Measurements from ENCODE around the gene SCYL1. TPM values are rescaled to one million over a fixed set of nuclear protein-coding genes. Genes with fewer than 3 reads are reported as not detected.

Gene SCYL1
- total RNA-seq, 1 donor from 2014 or later = 81.2 TPM

DNA sequence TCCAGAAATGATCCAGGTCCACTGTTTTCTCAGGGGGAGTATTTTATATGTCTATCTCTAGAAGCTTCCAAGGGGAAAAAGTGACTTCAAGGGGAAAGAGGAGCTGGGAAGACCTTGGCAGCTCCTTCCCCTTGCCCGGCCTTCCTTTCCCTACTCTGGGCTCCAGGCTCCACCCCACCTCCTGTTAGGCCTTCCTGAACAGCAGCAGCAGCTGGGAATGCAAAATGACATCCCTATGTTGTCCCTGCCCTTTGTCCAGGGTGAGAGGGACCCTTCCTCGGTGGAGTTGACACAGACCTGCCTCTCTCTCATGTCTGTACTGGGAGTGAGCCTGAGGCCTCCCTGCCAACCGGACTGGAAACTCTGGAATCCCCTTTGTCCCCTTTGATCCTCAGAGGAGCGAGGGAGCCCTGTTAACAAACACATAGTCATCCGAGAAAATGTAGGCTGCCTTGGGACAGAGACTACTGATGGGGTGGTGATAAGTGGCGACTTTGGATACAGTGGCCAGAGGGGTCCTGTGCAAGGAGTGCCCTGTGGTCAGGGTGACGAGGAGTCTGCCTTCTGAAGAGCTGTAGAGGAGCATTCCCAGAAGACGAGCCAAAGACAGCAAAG lies 35.1 kb upstream of the SCYL1 start:
- no peak overlapping the region for H3K4me3 ChIP-seq (ENCODE audit: low read depth, low read length)
- DNase-seq (ENCODE audit: low read depth) = no peak
- TF ChIP-seq, protein P1, sequence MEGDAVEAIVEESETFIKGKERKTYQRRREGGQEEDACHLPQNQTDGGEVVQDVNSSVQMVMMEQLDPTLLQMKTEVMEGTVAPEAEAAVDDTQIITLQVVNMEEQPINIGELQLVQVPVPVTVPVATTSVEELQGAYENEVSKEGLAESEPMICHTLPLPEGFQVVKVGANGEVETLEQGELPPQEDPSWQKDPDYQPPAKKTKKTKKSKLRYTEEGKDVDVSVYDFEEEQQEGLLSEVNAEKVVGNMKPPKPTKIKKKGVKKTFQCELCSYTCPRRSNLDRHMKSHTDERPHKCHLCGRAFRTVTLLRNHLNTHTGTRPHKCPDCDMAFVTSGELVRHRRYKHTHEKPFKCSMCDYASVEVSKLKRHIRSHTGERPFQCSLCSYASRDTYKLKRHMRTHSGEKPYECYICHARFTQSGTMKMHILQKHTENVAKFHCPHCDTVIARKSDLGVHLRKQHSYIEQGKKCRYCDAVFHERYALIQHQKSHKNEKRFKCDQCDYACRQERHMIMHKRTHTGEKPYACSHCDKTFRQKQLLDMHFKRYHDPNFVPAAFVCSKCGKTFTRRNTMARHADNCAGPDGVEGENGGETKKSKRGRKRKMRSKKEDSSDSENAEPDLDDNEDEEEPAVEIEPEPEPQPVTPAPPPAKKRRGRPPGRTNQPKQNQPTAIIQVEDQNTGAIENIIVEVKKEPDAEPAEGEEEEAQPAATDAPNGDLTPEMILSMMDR (conservative IDR thresholded peaks at IDR 0.05; ENCODE audit: low read depth, low read length) = no peak

DNA sequence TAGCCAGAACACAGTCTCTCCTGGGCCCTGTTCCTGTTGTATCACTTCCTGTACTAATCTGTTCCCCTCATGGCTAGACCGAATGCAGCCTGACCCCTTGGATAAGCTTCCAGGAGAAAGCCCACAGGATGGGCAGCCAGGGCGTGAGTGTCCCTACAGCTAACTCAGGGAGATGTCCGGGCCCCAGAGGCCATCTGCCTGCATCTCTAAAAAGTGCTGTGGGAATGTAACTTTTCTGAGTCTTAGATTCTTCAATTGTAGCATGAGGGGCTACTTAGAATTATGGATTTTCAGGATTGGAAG lies 33.8 kb upstream of the SCYL1 start:
- no peak overlapping the region for H3K4me3 ChIP-seq (ENCODE audit: low read depth, low read length)
- DNase-seq (ENCODE audit: low read depth) = no peak
- TF ChIP-seq, protein P1 (conservative IDR thresholded peaks at IDR 0.05; ENCODE audit: low read depth, low read length) = no peak

DNA sequence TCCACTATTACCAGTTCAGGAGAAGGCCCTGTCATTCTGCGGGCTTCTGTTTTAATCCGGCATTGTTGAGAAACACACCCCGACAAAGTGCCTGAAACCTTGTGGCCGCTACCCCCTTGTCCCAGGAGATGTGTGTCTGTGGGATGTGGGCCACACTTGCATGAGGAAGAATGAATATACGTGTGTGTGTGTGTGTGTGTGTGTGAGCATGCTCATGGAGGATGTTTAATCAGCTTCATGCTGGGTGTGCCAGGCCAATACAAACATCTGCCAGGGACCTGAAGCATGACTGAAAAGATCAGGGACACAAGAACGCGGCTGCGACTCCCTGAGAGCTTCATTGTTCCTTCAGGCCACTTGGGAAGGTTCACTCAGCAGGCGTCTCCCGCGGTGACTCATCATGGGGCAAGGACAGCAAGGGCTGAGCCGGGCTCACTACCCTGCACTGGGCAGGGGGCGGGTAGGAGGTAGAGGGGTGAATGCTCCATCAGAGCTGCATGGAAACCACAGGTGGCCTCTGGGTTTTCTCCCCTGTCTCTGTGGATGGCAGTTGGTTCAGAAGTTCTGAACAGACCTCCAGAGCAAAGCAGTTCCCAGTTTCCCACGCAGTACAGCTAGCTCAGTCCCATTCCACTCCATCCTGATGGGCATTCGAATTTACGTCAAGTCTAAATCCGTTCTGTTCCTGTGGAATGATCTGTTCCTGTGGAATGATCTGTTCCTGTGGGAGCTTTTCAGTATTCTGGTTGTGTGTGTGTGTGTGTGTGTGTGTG lies 33.1 kb upstream of the SCYL1 start:
- TF ChIP-seq, protein P1 (conservative IDR thresholded peaks at IDR 0.05; ENCODE audit: low read depth, low read length) = no peak
- H3K4me3 ChIP-seq (ENCODE audit: low read depth, low read length) = peak overlapping the region; percentile 7
- DNase-seq (ENCODE audit: low read depth) = peak; percentile 79

DNA sequence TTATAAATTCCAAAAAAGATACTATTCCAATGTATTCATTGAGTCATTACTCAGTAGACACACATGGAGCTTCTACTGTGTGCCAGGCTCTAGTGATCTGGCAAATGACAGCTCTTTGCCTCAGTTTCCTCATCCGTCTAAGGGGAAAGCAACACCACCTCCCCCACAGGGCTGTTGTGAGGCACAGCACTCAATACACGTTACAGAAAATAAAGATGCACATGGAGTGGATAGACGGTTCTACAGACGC lies 32.6 kb upstream of the SCYL1 start:
- peak overlapping the region; percentile 10 for H3K4me3 ChIP-seq (ENCODE audit: low read depth, low read length)
- TF ChIP-seq, protein P1 (conservative IDR thresholded peaks at IDR 0.05; ENCODE audit: low read depth, low read length) = no peak
- DNase-seq (ENCODE audit: low read depth) = no peak

DNA sequence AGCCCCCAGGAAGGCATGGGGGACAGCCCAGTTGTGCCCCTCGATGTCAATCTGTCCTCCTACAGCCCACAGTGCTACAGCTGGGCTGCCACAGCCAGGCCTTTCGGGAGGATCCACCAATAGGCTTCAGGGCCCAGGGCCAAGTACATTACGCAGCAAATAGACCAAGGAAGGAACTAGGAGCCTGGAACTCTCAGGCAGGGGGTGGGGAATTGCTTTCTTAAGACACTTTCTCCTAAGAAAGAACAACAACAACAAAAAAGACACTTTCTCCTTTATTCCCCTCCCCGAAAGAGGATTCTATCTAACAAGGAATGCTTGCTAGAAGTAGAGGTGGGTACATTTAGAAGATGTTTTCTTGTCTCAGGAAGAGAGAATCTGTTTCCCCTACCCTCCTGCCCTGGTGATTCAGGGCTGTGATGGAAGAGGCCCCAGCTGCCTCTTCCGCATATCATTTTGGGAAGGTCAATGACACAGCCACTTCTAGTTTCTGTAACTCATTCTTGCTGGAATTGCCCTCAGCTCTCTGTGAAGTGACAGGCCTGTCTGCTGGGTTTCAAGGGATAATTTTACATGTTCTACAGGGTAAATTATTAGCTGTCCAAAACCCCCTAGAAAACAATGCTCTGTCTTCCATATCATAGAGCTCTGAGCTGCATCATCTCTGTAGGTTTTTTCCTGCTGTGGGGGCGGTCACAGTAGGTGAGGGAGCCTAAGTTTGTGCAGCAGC lies 32.1 kb upstream of the SCYL1 start:
- H3K4me3 ChIP-seq (ENCODE audit: low read depth, low read length) = peak overlapping the region; percentile 19
- TF ChIP-seq, protein P1 (conservative IDR thresholded peaks at IDR 0.05; ENCODE audit: low read depth, low read length) = no peak
- no peak for DNase-seq (ENCODE audit: low read depth)

DNA sequence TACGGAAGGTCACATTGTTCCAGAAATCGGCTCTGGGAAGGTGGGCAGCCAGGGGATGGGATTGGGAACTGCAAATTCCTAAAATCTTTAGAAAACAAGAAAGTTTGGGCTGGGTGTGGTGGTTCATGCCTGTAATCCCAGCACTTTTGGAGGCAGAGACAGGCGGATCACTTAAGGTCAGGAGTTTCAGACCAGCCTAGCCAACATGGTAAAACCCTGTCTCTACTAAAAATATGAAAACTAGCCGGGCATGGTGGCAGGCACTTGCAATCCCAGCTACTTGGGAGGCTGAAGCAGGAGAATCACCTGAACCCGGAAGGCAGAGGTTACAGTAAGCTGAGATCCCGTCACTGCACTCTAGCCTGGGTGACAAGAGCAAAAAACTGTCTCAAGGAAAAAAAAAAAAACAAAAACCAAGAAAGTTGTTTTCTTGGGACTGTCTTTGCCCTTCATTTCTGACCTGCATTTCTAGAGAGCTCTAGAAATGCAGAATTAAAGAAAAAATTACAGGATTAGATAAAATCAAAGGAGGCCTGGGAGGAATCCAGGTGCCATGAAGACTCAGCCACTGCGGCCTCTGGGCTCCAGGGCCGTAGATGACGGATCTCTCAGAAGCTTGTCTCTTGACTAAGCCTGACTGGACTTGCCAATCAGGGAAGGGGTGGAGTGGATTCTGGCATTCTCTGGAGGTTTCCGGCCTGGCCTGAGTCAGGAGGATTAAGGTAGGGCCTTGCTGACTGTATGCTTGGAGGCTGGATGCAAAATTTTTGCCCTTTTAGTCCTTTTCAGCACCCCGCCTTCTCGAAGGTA lies 31.3 kb upstream of the SCYL1 start:
- TF ChIP-seq, protein P1 (conservative IDR thresholded peaks at IDR 0.05; ENCODE audit: low read depth, low read length) = no peak
- H3K4me3 ChIP-seq (ENCODE audit: low read depth, low read length) = peak overlapping the region; percentile 19
- DNase-seq (ENCODE audit: low read depth) = peak; percentile 84
